ENCODE measurements around the gene AARS2.

DNA sequence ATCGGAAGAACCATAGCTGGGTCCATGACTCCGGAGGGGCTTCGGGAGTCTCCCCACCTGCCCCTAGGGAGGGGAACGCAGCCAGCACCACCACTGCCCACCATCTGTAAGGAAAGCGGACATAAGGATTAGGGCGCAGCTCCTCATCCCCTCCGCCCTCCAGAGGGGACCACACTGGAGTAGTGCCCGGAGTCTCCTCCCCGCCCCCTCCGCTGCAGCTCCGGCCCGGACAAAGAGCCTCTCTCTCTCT is 56.4 kb downstream of the AARS2 start:
- TF ChIP-seq, protein P1, sequence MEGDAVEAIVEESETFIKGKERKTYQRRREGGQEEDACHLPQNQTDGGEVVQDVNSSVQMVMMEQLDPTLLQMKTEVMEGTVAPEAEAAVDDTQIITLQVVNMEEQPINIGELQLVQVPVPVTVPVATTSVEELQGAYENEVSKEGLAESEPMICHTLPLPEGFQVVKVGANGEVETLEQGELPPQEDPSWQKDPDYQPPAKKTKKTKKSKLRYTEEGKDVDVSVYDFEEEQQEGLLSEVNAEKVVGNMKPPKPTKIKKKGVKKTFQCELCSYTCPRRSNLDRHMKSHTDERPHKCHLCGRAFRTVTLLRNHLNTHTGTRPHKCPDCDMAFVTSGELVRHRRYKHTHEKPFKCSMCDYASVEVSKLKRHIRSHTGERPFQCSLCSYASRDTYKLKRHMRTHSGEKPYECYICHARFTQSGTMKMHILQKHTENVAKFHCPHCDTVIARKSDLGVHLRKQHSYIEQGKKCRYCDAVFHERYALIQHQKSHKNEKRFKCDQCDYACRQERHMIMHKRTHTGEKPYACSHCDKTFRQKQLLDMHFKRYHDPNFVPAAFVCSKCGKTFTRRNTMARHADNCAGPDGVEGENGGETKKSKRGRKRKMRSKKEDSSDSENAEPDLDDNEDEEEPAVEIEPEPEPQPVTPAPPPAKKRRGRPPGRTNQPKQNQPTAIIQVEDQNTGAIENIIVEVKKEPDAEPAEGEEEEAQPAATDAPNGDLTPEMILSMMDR (IDR thresholded peaks at IDR 0.05) = no peak
- TF ChIP-seq POLR2A (IDR thresholded peaks at IDR 0.05) = no peak

Measured in uterus (tissue), 2 donors.